NT2/D1 (cell line): ENCODE data around the gene OSER1.
A peak's percentile ranks its signal among the peaks of the same experiment; 100 is the strongest.
"Not testable (repeated sequence)": the region's sequence is repeated elsewhere in the genome, so short reads cannot be mapped to it uniquely, and the experiment has no call there.

ENCODE experiments used
- DNase-seq: peaks from one replicate; pipeline ENCODE4 v3.0.0-alpha.2; 2011; ENCODE audit warnings: low read depth, low spot score
- H3K27me3 ChIP-seq: 2 replicates; pipeline ENCODE4 v1.6.0; 2011; ENCODE audit warnings: mild to moderate bottlenecking; ENCODE audit not compliant: insufficient read length, insufficient read depth
- H3K36me3 ChIP-seq: 2 replicates; pipeline ENCODE4 v1.6.1; 2011; ENCODE audit warnings: mild to moderate bottlenecking, low read length, mixed read lengths; ENCODE audit not compliant: insufficient read depth, insufficient read length
- H3K4me1 ChIP-seq: 2 replicates; pipeline ENCODE4 v1.5.1; 2011; ENCODE audit not compliant: insufficient read depth, insufficient read length
- H3K4me3 ChIP-seq: 2 replicates; pipeline ENCODE4 v1.5.1; 2011; ENCODE audit warnings: low read depth; ENCODE audit not compliant: insufficient read length
- H3K9ac ChIP-seq: 2 replicates; pipeline ENCODE4 v1.6.0; 2011; ENCODE audit warnings: low read depth; ENCODE audit not compliant: insufficient read length
- H3K9me3 ChIP-seq: 2 replicates; pipeline ENCODE4 v1.5.1; 2011; ENCODE audit warnings: mild to moderate bottlenecking, low read length; ENCODE audit not compliant: insufficient read depth
- SUZ12 ChIP-seq: IDR thresholded peaks from 2 replicates; pipeline ENCODE4 v1.6.1; 2011; ENCODE audit not compliant: insufficient read length, insufficient read depth; ENCODE audit errors: extremely low read depth
- YY1 ChIP-seq: IDR thresholded peaks from 2 replicates; pipeline ENCODE4 v1.6.1; 2011; ENCODE audit not compliant: insufficient read length, insufficient read depth
- ZNF274 ChIP-seq: IDR thresholded peaks from 2 replicates; pipeline ENCODE4 v1.6.1; 2011; ENCODE audit warnings: mild to moderate bottlenecking, low read depth, low read length

The OSER1 gene

DNA sequence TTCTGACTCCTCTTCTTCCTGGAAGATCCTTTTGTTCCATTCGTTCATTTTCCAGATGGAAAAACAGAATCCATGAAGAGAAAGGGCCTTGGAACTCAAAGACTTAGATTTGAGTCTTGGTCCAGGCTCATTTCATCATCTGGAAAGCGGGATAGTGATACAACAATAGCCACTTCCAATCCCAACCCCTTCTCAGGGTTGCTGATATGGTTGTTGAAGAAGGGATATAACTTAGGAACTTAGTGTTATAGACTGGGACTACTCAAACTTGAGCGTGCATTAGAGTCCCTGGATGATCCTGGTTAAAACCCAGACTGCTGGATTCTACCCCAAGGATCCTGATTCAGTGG is 37.8 kb upstream of the OSER1 start:
- Histone ChIP-seq H3K27me3 (peaks cover 8% of the 10 kb centered on the region), H3K9ac (no peak overlapping the region), H3K4me1 (no peaks in the 10 kb centered on the region), H3K36me3 (no peaks in the 10 kb centered on the region), H3K4me3 (no peak overlapping the region), H3K9me3 (no peaks in the 10 kb centered on the region)
- no peak for TF ChIP-seq ZNF274
- TF ChIP-seq SUZ12 = no peak
- TF ChIP-seq YY1 = no peak
- DNase-seq = no peak

DNA sequence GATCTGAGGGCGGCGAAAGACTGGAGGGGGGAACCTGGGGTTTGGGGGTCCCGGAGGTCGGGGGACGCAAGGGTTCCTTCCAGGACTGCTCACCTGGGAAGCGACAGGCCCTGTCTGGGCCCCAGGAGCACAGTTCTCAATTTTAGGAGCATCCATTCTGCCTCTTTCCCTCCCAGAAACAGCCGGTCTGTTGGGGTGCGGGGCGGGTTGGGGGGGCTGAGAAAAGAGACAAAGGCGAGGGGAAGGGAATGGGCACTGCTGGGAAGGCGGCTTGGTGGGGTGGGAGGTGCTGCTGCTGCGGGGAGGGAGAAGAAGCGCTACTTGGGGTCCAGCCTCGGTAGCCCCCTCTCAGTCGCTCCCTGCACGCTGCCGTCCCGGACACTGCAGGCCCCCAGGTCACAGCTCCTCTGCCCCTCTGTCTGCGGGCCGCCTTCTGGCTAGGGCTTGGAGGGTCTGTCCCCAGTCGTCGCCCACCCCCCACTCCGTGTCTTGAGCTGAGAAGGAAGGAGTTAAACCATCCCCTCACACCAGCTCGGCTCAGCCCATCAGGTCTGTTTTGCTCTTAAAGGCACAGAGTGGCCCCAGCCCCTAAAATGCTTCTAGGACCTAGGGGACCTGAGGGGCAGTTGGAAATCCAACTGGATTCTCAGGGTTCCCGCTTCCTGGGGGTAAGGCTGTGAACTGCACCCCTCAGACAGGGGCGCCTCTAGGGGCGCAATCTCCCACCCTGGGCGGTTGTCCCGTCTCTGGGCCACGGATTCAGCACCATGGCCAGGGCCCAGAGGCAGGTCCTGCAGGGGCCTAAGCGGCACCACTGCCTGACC is 37.2 kb upstream of the OSER1 start:
- no peaks in the 10 kb centered on the region for H3K4me1 ChIP-seq
- H3K36me3 ChIP-seq = no peaks in the 10 kb centered on the region
- no peaks in the 10 kb centered on the region for H3K9me3 ChIP-seq
- H3K4me3 ChIP-seq = peak overlapping the region; percentile 70
- TF ChIP-seq YY1 (no peak), SUZ12 (no peak), ZNF274 (no peak)
- peak; percentile 84 for DNase-seq
- peak overlapping the region; percentile 74 for H3K9ac ChIP-seq
- H3K27me3 ChIP-seq = peaks cover 8% of the 10 kb centered on the region

DNA sequence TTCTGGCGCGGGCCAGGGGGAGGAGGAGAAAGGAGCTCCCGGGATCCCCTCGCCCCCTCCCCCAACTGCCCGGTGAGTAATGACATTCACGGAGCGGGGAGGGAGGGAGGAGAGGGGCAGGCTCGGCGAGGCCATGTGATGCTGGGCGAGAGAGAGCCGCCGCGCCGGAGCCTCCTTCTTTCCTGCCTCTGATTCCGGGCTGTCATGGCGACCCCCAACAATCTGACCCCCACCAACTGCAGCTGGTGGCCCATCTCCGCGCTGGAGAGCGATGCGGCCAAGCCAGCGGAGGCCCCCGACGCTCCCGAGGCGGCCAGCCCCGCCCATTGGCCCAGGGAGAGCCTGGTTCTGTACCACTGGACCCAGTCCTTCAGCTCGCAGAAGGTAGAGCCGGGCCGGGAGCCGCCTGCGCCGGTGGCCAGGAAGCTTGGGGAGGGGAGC is 36.6 kb upstream of the OSER1 start, which contains the start of gene GDAP1L1:
Gene GDAP1L1 (plus strand): TSS at position 178 of the 441 bp plus-strand sequence. CDS start 27 bp downstream, at position 205.
- Histone ChIP-seq H3K4me3 (peak within 1 kb of the TSS; percentile 70), H3K9ac (peak within 1 kb of the TSS; percentile 74), H3K4me1 (no peaks in the 10 kb centered on the region), H3K27me3 (peaks cover 8% of the 10 kb centered on the region), H3K36me3 (no peaks in the 10 kb centered on the region), H3K9me3 (no peaks in the 10 kb centered on the region)
- TF ChIP-seq SUZ12 = no peak
- TF ChIP-seq YY1 = no peak
- no peak for TF ChIP-seq ZNF274
- no peak for DNase-seq

DNA sequence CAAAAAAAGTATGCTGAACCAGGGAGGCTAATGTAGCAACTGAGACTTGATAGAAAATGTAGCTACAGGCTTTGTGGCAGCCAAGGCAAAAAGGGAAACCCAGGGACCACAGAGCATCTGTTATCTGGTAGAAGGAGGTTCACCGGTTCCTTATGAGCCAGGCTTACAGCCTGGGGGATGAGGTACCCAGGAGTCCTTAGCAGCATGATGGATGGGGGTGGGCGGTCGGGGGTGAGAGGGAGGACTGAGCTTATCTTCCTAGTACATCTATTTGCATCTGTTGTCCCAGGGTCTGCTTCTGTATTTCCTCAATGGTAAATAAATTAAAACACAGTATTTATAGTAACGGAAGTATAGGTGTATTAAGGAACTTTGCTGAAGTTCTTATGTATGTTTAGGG is 35.4 kb upstream of the OSER1 start:
- Histone ChIP-seq H3K4me1 (no peaks in the 10 kb centered on the region), H3K36me3 (no peaks in the 10 kb centered on the region), H3K9me3 (no peaks in the 10 kb centered on the region), H3K27me3 (peaks cover 8% of the 10 kb centered on the region), H3K4me3 (no peak overlapping the region), H3K9ac (no peak overlapping the region)
- no peak for DNase-seq
- TF ChIP-seq YY1 (no peak), ZNF274 (no peak), SUZ12 (no peak)

DNA sequence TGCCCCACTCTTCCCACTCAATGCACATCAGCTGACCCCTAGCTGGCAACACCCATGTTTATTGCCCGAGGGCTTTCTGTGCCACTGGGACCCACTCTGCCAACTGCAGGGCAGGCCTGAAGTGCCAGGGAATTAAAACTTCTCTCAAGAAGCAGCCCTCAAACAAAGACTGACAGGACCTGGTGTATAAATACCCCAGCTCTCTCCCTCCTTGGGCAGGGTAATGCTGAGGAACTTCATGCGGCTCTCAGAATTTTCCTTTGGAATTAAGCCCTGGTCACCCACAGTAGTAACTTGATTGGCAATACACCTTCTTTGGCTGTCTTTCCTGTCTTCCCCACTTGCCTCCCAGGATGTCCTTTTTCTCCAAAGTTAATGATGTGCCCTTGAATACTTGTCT is 31.2 kb upstream of the OSER1 start:
- Histone ChIP-seq H3K9ac (no peak overlapping the region), H3K36me3 (no peaks in the 10 kb centered on the region), H3K27me3 (peaks cover 8% of the 10 kb centered on the region), H3K4me1 (no peaks in the 10 kb centered on the region), H3K9me3 (peaks cover 5% of the 10 kb centered on the region; the same call in 1 of the 2 replicates), H3K4me3 (no peak overlapping the region)
- DNase-seq = no peak
- no peak for TF ChIP-seq ZNF274
- TF ChIP-seq YY1 = no peak
- TF ChIP-seq SUZ12 = no peak

DNA sequence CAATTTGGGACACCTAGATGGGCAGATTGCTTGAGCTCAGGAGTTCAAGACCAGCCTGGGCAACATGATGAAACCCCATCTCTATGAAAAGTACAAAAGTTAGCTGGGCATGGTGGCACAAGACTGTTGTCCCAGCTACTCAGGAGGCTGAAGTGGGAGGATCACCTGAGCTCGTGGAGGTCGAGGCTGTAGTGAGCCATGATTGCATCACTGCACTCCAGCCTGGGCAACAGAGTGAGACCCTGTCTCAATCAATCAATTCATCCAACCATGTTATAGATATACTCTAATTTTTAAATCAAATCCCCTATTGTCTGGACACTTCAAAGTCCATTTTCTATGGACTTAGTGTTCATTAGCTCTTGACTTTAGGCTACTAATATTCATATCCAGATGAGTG is 26.3 kb upstream of the OSER1 start:
- not testable (repeated sequence) for H3K4me3 ChIP-seq, H3K27me3 ChIP-seq, DNase-seq, H3K36me3 ChIP-seq, H3K4me1 ChIP-seq, H3K9me3 ChIP-seq, H3K9ac ChIP-seq

DNA sequence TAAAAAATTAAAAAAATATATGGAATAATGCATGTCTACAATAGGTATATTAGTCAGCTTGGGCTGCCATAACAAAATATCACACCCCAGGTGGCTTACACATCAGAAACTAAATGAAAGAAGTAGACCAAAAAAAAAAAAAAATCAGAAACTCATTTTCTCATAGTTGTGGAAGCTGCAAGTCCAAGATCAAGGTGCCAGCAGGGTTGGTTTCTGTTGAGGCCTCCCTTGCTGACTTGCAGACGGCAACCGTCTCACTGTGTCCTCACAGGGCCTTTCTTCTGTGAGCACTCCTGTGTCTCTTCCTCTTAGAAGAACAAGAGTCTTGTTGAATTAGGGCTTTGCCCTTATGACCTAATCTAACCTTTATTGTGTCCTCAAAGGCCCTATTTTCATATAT is 25.1 kb upstream of the OSER1 start:
- TF ChIP-seq ZNF274 (no peak), SUZ12 (no peak)
- Histone ChIP-seq H3K4me3 (no peak overlapping the region), H3K27me3 (no peaks in the 10 kb centered on the region), H3K9me3 (peaks cover 5% of the 10 kb centered on the region; the same call in 1 of the 2 replicates), H3K9ac (no peak overlapping the region), H3K4me1 (peaks cover 4% of the 10 kb centered on the region), H3K36me3 (no peaks in the 10 kb centered on the region)
- DNase-seq = no peak
